HG02798 (cell line): Measurements from ENCODE around the gene ETV7.

Experiments
- ATAC-seq: cut with Tn5 transposase; IDR thresholded peaks from one replicate; pipeline ENCODE4 v1.9.1; 2021; ENCODE audit warnings: mild to moderate bottlenecking; ENCODE audit not compliant: unreplicated experiment, poor library complexity

ETV7 gene

DNA sequence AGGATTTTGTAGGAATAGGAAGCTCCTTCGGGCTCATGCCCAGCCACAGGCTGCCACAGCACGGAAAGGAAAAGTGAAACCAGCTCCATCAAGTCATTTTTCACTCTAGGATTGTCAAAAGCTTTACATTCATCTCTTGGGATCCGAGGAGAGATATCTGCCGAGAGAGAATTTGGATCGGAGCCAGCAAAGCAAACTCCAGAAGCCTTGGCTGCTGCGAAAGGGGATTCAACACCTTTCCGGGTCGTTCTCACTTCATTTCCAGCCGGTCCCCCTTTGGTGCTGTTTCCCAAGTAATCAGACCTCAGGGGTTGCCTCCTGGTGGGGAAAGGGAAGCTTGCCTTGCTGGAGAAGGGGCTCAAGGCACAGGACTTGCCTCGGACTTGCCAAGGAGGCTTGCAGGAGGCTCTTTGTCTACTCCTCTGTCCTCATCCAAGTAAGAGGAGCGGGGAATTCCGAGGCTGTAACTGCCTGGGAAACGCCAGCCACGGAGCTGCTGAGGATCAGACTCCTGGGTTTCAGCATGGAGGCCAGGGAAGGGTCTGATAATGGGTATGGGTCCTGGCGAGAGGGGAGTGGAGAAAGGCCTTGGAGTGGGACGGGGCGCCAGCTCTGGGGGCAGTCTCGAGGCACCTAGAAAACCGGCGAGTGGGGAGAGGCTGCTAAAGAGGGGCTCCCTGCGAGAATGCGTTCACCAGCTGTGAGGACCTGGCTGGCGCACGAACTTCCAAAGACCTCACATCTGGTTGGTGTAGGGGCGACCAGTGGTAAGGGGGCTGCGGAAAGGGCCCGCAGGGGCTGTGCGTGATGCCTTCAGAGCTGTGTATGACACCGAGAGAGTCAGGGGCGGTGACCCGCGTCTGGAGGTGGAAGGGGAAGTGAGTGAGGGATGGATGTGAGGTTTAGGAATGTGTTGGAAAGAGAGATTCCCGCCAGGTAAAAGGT, 702 bp downstream of the ETV7 start:
- no peak for ATAC-seq

DNA sequence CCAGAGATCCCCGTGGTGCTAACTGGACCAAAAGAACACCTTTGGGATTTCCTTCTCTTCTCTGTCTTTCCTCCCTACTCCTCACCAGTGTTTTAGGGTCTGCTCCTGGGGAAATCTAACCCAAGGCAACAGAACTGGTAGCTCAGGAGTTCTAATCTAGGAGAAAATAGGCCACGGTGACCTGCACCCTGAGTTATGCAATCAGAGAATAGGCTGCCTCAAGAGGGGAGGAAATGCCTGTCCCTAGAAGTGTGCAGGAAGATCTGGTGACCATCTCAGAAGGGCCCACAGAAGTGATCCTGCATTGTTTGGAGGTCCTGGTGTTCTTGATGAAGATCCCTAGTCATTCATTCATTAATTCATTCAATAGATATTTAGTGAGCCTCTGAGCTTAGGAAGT, 3.4 kb downstream of the ETV7 start:
- ATAC-seq: no peak

DNA sequence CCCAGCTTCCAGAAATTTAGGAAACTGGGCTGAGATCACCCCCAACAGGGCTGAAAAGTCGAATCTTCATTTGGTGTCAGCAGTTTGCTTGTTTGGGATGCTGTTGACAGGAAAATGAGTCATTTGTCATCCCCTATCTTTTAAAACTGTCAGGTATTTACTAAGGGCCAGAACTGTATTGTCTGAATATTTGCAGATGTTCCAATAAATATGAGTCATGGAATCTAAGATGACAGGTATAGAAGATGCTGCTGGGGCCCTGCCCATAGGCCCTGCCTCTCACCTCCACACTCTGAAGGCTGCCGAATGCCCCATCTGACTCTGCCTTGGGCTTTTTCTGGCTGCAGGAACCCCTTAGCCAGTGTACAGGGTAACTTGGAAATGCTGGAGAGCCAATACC, 3.9 kb downstream of the ETV7 start:
- no peak for ATAC-seq

DNA sequence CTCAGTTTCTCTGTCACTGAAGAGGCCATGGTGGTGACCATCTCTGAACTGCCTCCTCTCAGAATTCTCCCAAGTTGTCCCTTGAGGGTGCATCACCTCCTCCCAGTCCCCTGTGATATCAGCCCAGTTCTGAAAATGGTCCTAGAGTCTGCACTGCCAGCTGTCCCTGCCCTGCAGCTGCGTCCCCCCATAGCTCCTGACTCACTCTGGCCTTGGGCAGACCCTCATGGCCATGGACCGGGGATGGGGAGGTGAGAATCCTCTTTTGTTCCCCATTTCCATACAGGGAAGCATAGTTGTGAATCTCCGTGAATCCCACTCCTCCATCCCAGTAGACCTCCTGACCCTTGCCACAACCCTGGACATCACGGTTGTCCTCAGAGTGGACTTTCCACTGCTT, 4.5 kb downstream of the ETV7 start:
- ATAC-seq: no peak

DNA sequence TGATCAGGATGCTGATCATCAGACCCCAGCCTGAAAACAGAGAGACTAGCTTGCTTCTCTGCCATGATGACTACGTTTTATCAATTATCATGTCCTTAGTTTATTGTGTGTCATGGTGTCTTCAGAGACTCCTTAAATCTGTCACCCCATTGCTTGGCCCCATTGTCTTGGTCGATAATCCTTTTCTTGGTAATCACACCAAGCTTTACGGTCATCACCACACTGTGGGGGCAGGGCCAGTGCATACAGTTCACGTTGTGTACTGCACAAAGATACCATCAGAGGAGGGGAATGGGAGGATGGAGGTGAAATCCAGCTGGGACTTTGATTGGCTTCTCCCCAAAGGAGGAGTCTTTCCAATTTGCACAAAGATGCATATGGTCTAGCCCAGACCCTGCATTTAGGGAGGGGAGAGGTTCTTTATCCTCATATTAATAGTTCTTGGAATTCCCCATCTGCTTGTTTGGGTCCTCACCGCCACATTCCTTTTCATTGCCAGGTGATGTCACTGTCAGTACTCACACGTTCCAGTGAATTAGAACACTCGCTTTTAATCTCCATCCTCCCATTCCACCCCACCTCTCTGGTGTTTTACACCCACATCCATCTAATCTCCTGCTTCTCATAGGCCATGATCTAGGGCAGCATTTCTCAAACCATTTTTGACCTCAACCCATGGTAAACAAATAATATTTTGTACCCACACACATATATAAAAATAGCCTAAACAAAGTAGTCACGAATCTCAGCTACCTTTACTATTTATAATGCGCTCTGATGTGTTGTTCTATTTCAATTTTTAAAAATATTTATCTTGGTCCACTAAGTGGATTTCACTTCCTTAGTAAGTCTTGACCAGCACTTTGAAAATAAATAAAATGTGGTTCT, 5.7 kb downstream of the ETV7 start:
- peak; percentile 51 for ATAC-seq

DNA sequence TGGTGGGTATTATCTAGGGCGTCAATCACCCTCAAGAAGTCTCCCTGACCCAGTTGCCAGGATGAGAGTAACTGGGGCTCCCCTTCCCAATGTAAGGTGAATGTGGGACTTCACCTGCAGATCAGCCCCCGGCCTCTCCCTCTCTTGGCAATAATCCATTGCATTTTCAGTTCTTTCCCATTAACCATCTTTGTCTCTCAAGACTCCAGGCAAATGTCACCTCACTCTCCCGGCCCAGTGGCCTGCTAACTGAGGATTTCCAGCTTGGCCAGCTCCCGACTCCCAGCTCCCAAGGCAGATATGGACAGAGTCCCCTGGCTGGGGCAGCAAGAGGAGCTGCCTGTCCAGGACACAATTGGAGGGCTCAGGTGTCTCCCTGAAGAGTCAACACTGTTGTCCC, 7.3 kb downstream of the ETV7 start:
- no peak for ATAC-seq

DNA sequence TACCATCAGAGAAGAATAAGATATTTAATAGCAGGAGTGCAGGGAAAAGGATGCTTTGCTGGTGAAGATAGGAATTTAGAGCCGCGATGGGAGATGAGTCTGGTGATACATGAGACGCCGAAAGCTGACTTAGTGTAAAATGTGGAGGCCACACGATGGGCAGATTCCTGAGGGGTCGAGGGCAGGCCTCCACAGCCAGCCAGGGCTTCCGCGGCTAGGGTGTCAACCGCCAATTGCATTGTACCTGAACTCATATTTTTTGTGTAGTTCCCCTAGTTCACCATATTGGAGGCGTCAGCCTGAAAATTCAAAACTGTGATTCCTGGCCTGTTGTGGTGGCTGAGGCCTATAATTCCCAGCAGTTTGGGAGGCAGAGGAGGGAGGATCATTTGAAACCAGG, 8.5 kb downstream of the ETV7 start:
- ATAC-seq: no peak

DNA sequence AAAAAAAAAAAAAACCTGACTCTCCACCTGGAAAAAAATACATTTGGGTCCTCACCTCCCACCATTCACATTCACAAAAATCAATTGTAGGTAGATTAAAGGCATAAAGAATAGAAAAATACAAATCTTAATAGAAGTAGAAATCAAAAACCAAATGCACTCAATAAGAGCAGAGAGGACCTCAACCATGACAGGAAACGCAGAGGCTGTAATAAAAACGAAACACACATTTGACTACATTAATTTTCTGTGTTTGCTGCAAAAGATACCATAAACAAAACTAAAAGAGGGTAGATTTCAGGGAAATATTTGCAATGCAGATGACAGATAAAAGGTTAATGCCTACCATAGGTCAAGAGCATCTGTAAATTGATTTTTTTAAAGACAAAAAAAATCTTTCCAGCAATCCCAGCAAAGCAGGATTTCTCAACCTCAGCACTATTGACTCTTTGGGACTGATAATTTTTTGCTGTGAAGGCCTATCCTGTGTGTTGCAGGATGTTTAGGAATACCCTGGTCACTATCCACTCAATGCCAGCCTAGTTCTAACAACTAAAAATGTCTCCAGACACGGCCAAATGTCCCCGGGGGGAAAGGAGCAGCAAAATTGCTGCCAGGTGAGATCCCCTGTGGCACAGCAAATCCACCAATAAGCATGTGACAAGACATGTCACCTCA, 9.1 kb downstream of the ETV7 start:
- ATAC-seq: no peak

DNA sequence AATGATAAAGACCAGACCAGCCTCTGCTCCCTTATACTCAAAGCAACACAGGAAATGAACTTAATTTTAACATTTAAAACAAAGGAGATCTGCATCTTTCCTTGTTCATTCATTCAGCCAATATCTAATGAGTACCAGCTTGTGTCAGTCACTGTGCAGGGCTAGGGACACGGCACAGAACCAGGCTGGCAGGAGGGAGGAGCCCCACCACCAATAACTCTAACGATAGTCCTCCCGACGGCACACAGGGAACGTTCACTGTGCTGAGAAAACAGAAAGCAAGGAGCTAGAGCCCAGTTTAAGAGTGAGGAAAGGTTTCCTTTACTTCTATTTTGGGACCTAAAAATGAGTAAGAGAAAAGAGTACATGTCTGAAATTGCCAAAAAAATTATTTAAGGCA, 9.9 kb downstream of the ETV7 start:
- ATAC-seq: no peak

DNA sequence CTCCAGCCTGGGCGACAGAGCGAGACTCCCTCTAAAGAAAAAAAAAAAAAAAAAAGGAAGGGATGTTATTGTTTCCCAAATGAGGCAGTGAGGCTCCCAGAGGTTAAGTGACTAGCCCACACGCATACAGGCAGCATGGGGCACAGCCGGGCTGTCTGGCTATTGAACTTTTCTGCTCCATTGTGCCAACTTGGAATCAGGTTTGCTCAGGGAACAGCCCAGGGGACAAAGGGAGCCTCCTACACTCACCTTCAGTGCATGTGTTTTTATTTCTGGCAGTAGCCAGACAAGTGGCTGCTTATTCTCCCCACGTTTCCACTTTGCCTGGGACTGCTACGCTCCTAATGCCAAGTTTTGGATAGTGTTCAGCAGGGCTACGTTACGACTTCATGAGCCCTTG, 10.7 kb downstream of the ETV7 start:
- no peak for ATAC-seq

DNA sequence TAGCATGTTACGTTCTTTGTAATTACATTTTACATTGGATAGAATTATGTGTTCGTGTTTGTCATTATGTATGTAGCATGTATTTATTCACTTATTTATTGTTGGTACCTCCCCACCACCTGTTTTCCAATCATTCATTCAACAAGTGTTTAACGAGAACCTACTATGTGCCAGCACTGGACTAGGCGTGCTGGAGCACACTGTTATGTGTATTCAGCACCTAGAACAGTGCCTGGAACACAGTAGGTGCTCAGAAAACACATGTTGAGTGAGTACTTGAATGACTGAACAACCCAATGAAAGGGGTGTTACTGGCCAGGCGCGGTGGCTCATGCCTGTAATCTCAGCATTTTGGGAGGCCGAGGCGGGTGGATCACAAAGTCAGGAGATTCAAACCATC, 11.3 kb downstream of the ETV7 start:
- no peak for ATAC-seq

DNA sequence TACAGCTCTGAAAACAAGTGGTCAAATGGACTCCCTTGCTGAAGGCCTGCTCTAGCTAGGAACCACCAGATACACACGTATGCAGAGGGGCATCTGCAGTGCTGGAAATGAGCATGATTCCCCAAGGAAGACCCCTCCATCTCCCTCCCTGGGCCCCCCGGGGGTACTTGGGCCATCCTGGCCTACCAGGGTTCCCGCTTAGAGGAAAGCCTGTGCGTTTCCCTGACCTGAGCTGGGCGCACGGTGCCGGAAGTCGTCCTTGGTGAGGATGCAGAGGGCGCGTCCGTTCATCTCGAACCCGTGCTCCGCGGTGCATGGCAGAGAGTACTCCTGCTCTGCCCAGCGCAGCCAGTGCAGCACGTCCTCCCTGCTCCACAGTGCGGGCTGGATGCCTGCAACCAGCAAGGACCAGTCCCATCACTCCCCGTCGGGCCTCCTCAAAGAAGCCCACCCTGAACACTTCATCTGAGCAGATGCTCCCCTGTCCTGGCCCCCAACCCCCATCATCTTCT, 11.8 kb downstream of the ETV7 start:
- ATAC-seq: no peak

DNA sequence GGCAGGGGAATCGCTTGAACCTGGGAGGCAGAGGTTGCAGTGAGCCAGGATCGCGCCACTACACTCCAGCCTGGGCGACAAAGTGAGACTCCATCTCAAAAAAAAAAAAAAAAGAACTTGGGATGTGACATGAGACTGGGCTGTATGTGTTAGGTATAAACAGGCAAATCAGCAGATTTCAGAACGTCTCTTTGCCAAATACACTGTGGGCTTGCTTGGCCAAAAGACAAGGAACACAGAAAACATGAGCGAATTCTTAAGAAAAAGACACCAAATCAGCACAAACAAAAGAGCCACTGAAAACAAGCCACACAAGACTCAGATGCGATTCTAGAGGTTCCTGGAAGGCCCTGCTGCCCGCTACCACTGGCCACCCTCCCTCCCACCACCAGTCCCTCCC, 12.5 kb downstream of the ETV7 start:
- ATAC-seq: no peak

DNA sequence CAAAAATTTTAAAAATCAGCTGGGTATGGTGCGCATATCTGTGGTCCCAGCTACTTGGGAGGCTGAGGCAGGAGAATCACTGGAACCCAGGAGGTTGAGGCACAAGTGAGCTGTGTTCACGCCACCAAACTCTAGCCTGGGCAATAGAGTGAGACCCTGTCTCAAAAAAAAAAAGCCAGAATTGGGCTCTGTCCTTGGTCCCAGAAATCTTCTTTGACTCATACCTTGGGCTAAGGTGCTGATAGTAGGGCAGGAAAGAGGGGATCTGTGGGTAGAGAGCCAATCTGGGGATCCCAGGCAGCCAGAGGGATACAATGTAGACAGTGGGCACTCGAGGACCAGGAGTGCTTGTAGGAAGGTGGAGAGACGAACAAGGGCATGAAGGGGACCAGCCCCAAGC, 13.3 kb downstream of the ETV7 start:
- ATAC-seq: no peak

DNA sequence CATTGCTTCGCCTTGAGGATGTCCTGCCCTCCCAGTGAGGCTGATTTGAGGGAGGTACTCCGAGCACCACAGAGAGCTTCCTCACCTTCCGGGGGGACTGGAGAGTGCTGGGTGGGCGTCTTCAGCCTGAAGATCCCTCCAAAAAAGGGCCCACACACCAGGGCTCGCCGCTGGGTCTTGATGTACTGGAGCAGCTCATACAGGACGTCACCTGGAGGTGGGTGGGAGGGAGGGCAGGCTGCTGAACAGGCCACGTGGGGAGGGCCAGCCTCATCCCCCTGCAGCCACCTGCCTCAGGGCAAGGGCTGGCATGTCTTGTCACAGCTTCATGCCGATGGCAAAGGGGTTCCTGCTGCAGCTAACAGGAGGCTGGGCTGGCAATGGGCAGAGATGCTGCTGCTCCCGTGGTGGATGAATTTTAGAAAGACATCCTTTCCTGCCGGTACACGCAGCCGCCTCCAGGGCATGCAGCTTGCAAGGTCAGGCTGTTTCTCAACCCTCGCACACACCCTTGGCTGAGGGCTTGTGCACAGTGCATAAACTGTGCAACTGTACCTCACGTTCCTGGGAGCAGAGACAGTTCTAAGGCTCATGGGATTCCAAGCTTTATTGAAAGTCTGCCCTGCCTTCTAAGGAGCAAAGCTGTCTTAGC, 14.0 kb downstream of the ETV7 start:
- ATAC-seq: no peak

DNA sequence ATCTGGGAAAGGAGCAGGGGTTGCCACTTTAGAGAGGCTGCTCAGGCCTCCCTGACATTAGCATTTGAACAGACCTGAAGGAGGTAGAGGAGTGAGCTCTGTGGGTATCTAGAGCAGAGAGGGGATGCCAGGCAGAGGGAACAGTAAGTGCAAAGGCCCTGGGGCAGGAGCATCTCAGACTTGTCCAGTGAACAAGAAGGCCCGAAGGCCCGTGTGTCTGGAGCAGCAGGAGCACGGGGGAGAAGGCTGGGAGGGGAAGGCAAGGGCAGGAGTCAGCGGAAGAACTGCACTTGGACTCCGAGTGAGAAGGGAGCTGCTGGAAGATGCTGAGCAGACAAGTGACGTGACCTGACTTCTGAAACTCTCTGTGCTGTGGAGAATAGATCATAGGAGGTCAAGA, 15.4 kb downstream of the ETV7 start:
- ATAC-seq: no peak

DNA sequence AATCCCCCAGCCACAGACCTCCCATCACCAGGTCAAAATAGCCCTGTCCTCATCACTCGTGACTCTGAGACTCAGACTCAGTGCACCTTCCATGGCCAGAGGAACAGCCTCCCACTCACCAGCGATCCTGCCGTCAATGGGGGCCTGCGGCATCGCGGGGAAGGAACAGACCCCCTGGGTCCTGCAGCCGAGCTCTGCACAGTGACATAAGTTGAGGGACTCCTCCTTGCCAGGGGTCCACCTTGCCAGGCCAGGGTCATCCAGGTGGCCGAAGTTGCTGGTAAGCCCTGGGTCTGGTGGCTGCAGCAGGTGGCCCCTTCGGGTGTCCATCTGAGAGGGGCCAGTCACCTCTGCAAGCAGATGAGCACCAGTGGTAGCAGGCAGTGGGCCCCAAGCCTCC, 16.3 kb downstream of the ETV7 start:
- no peak for ATAC-seq

DNA sequence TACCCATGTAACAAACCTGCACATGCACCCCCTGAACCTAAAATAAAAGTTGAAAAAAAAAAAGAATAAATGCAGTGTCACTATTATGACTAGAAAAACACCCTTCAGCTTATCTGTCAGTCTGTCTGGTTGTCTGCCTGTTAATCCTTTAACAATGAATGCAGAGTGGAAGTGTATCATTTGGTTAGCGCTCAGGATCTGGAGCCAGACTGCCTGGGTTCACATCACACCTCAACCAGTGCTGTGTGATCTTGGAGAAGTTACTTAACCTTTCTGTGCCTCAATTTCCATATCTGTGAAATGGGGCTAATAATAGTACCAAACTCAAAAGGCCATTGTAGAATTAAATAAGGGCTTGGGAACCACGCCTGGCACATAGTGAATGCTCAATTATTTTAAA, 16.8 kb downstream of the ETV7 start:
- no peak for ATAC-seq

DNA sequence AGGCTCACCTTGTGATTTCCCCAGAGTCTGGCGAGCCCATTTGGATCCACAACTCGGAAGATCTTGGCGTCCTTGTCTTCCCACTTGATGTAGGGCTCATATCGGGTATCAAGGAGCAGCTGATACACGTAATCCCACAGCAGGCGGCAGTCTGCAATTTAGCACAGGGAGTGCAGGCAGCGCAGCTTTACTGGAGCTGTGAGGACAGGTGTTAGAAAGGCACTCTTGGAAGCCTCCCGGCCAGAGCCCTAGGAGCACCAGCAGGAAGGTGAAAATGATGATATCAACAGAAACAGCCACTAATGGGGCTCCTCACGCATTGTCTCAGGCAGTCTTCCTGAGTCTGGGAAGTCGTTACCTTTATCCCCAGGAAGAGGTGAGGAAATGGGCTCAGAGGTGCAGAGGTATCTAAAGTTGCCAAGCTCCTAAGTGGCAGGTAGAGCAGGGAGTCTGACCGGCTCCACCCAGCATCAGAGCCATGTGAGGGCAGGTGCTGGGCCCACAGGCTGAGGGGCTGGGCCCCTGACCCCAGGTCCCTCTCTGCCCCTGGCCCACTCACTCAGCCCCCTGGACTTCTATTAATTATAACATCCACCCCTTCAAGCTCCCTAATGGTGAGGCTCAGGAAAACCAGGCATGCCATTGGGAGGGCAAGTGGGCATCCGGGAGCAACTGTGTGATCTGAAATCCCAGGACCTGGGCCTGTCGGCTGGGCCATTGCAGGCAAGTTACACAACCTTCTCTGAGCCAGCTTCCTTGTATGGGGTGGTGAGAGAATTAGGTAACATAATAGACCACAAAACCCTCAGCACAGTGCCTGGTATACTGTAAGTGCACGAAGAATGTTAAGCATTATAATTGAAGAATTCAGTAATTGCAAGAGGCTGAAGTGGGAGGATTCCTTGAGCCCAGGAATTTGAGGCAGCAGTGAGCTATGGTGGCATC, 18.3 kb downstream of the ETV7 start:
- no peak for ATAC-seq
